ENCODE results near the gene HOXD11. TPM values are rescaled to one million over a fixed set of nuclear protein-coding genes. Genes with fewer than 3 reads are reported as not detected.

The HOXD11 gene
- total and polyA plus RNA-seq, 2 donors (not counting 1 experiment from before 2014, with no cell fraction given) = not detected

DNA sequence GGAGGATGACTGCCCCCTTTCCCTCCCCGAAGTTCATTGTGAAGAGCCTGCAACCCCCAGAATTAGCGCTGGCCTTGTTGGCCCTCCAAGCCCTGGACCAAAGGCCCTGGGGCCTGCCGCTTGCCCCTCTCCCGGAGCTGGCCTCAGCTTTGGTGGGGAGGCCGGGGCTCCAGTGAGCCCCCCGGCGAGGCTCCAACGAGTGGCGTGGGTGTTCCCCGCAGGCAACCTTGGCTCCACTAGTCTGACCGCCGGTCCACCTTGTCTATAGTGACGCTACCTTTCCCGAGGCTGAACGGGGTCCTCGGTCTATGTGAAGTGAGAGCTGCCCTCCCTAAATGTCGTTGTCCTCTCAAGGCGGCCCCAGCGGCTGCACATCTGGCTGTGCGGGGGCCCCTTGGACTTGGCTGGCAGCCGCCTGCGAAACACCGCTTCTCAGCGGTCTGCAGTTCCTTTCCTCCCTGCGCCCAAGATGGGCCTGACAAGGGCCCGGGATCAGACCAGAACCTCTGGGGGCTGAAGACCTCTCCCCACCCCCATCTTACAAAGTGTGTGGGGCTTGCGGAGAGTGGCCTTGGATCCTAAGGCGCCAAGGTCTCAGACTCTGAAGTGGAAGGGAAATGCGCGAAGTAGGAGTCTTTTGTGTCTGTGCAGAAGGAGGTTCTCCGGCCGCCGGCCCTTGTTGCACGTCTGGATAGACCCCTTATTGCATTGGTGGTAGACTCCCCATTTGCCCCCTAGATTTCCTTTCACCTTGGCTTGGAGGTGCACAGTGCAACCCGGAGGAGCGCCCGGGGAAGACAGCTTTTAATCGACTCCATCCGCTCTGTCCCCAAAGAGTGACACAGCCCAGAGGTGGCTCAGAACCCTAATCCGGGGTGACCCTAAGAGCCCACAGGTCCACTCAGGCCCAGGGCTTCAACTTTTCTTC lies 5.6 kb downstream of the HOXD11 start:
- Histone ChIP-seq H2AFZ (ENCODE audit: insufficient read depth, low read depth, low read length, poor library complexity, severe bottlenecking) (no peak overlapping the region), H3K27ac (ENCODE audit: low read length in 2 of 2) (no peak overlapping the region), H3K4me2 (replicated peaks; ENCODE audit: low read depth, low read length, poor library complexity, severe bottlenecking) (no peak overlapping the region), H3K27me3 (replicated peaks in 1 of 4; ENCODE audit: control extremely low read depth in 1 of 4, control insufficient read depth in 3 of 4, insufficient read depth in 4 of 4, low read length in 3 of 4) (peaks cover 0 to 90% (median 68%) of the 10 kb centered on the region in 4 experiments), H4K20me1 (ENCODE audit: control insufficient read depth, insufficient read depth, low read length, poor library complexity, severe bottlenecking) (no peaks in the 10 kb centered on the region), H3K9ac (ENCODE audit: low read length) (no peak overlapping the region), H3K36me3 (replicated peaks in 1 of 2; ENCODE audit: control extremely low read depth in 1 of 2, control insufficient read depth in 1 of 2, extremely low read depth in 1 of 2, insufficient read depth in 2 of 2, low read length in 1 of 2) (no peaks in the 10 kb centered on the region), H3K9me3 (ENCODE audit: control extremely low read depth in 1 of 3, control insufficient read depth in 2 of 3, insufficient read depth in 1 of 3, low read length in 2 of 3) (peaks cover 0 to 53% (median 2%) of the 10 kb centered on the region in 3 donors), H3K4me3 (ENCODE audit: control extremely low read depth in 1 of 5, extremely low read depth in 1 of 5, insufficient read depth in 1 of 5, low read depth in 2 of 5, low read length in 4 of 5) (no peak overlapping the region), H3K79me2 (ENCODE audit: control insufficient read depth, insufficient read depth, low read length) (no peaks in the 10 kb centered on the region), H3K4me1 (ENCODE audit: control insufficient read depth in 2 of 2, insufficient read depth in 2 of 2, low read length in 2 of 2) (peaks cover 0 to 3% of the 10 kb centered on the region in 2 donors)
- no peak for ATAC-seq (ENCODE audit: low read depth)
- Mint-ChIP-seq H3K4me3 (no peak overlapping the region), H3K4me1 (peaks cover 3% of the 10 kb centered on the region), H3K27me3 (peaks cover 79% of the 10 kb centered on the region), H3K27ac (no peak overlapping the region), H3K9me3 (ENCODE audit: insufficient read depth) (peaks cover 4% of the 10 kb centered on the region)
- WGBS (ENCODE audit: insufficient coverage) = 14% methylated on average over 37 of the region's 40 CpGs
- ChIA-PET CTCF (interaction anchor here (1.1 kb wide), 1 partner anchor 14 kb away, joined by 4 read pairs; no protein-coding TSS in a partner anchor), POLR2A (no interaction called here)
- no peak for TF ChIP-seq EZH2 (IDR thresholded peaks at IDR 0.05; ENCODE audit: borderline replicate concordance, insufficient read depth, low read depth, low read length, poor library complexity, severe bottlenecking)
- TF ChIP-seq, protein P1, sequence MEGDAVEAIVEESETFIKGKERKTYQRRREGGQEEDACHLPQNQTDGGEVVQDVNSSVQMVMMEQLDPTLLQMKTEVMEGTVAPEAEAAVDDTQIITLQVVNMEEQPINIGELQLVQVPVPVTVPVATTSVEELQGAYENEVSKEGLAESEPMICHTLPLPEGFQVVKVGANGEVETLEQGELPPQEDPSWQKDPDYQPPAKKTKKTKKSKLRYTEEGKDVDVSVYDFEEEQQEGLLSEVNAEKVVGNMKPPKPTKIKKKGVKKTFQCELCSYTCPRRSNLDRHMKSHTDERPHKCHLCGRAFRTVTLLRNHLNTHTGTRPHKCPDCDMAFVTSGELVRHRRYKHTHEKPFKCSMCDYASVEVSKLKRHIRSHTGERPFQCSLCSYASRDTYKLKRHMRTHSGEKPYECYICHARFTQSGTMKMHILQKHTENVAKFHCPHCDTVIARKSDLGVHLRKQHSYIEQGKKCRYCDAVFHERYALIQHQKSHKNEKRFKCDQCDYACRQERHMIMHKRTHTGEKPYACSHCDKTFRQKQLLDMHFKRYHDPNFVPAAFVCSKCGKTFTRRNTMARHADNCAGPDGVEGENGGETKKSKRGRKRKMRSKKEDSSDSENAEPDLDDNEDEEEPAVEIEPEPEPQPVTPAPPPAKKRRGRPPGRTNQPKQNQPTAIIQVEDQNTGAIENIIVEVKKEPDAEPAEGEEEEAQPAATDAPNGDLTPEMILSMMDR (IDR thresholded peaks at IDR 0.05) = no peak
- intact Hi-C loops (cut with micrococcal nuclease) = no loop called here
- no peak for DNase-seq

All from B cell (primary cell).